Activated CD4-positive, alpha-beta T cell treated with anti-CD3 and anti-CD28 coated beads for 4 hours (primary cell): ENCODE data around the gene ANKRD49.

Experiments
- DNase-seq, 2 donors: peaks; one replicate each; pipeline ENCODE4 v3.0.0-alpha.2; 2020

ANKRD49 gene

GRCh38 chr11:94544646-94545263 lies 51.0 kb downstream of the ANKRD49 start:
- DNase-seq, result peak in 1 of 2 donors; percentile 1

DNA sequence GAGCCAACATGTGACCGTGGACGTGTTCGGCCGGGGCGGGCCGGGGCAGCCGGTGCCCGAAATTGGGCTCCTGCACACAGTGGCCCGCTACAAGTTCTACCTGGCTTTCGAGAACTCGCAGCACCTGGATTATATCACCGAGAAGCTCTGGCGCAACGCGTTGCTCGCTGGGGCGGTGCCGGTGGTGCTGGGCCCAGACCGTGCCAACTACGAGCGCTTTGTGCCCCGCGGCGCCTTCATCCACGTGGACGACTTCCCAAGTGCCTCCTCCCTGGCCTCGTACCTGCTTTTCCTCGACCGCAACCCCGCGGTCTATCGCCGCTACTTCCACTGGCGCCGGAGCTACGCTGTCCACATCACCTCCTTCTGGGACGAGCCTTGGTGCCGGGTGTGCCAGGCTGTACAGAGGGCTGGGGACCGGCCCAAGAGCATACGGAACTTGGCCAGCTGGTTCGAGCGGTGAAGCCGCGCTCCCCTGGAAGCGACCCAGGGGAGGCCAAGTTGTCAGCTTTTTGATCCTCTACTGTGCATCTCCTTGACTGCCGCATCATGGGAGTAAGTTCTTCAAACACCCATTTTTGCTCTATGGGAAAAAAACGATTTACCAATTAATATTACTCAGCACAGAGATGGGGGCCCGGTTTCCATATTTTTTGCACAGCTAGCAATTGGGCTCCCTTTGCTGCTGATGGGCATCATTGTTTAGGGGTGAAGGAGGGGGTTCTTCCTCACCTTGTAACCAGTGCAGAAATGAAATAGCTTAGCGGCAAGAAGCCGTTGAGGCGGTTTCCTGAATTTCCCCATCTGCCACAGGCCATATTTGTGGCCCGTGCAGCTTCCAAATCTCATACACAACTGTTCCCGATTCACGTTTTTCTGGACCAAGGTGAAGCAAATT lies 51.7 kb downstream of the ANKRD49 start:
- DNase-seq, result no peak

GRCh38 chr11:94546162-94546470 lies 52.3 kb downstream of the ANKRD49 start:
- no peak for DNase-seq

GRCh38 chr11:94546886-94547285 lies 53.1 kb downstream of the ANKRD49 start:
- no peak for DNase-seq

DNA sequence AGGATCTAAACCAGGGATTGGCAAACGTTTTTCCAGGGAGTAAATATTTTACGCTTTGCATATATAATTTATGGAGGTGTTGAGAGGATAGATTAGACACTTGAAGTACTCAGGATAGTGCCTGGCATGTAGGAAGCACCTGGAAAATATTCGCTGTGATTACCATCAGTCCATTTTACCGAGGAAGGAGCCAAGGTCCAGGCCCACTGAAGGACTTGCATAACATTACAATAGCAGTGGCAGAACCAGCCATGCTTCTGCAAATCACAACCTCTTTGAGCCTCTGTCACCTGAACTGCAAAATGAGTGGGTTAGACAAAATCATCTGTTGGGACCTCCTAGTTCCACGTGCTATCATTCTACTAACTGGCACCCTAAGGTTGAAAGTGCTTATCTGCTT lies 55.4 kb downstream of the ANKRD49 start:
- no peak for DNase-seq
